T-helper 17 cell (primary cell): Measurements from ENCODE around the gene ARVCF. TPM values are rescaled to one million over a fixed set of nuclear protein-coding genes. Genes with fewer than 3 reads are reported as not detected.

Source experiments
- ATAC-seq: fragments of 150-1000 bp; cut with Tn5 transposase; 2 replicates; pipeline ENCODE4 v1.10.0; 2021; ENCODE audit warnings: mild to moderate bottlenecking, moderate library complexity
- DNase-seq, 3 donors: peaks; one replicate each; pipeline versions ENCODE4 v3.0.0 to v3.0.0-alpha.2; 2020 to 2021
- H3K9me3 ChIP-seq: one replicate; pipeline ENCODE4 v1.7.0; 2013; ENCODE audit warnings: low read length, mild to moderate bottlenecking; ENCODE audit not compliant: control insufficient read depth, poor library complexity, severe bottlenecking
- H3K27ac Mint-ChIP-seq: one replicate; pipeline ENCODE4 v1.8.0; 2022; ENCODE audit warnings: mild to moderate bottlenecking, moderate library complexity, mixed read lengths
- H3K27me3 Mint-ChIP-seq: one replicate; pipeline ENCODE4 v1.8.0; 2022; ENCODE audit warnings: mixed read lengths
- H3K36me3 Mint-ChIP-seq: one replicate; pipeline ENCODE4 v1.8.0; 2022; ENCODE audit warnings: low read depth, mixed read lengths
- H3K4me1 Mint-ChIP-seq: one replicate; pipeline ENCODE4 v1.8.0; 2022; ENCODE audit warnings: mild to moderate bottlenecking, mixed read lengths
- H3K4me3 Mint-ChIP-seq: one replicate; pipeline ENCODE4 v1.8.0; 2022; ENCODE audit warnings: mild to moderate bottlenecking, moderate library complexity, mixed read lengths
- total RNA-seq, 4 donors: library from RNA in 2 of 4; stranded (reverse) in 2 of 4; gene quantifications; one replicate each; pipeline ENCODE4 v1.2.3 and lab custom pipeline; 2022 to 2026

The ARVCF gene
- total RNA-seq, 2 donors from 2014 or later = 1.3 to 2.8 TPM

DNA sequence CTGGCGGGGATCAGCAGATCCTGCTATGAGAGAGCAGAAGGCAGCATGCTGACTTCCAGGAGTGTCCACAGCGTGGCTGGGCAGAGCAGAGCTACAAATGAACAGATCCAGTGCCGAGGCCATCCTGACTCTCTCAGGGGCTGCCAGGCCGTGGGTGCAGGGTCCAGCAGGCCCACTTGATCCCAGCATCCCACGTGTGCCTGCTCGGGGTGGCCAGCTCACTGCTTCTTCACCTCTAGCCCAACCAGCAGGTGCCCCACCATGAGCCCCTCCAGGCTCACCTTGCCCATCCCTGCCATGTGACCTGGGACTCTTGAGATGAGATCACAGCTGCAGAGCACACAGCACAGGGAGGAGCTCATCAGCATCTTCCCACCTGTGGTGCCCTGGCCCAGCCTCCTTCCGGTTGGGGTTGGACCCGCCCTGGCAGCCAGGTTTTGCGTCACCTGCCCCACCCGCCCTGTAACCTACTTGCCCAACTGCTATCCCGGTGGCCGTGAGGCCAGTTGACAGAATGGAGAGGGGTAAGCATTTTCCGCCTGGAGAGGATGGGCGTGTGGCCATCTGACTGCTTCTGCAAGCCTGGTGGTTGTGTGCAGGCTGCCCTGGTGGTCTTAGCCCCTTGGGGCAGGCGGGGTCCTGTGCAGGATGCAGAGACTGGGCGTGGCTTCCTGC is 15.2 kb upstream of the ARVCF start:
- Mint-ChIP-seq H3K27ac (peak overlapping the region; percentile 71), H3K4me3 (peak overlapping the region; percentile 76), H3K36me3 (peaks cover 2% of the 10 kb centered on the region), H3K27me3 (no peaks in the 10 kb centered on the region), H3K4me1 (peaks cover 31% of the 10 kb centered on the region)
- ATAC-seq = peak; percentile 99
- H3K9me3 ChIP-seq = no peaks in the 10 kb centered on the region
- DNase-seq = peak; percentile 43 to 56 (median 52)

DNA sequence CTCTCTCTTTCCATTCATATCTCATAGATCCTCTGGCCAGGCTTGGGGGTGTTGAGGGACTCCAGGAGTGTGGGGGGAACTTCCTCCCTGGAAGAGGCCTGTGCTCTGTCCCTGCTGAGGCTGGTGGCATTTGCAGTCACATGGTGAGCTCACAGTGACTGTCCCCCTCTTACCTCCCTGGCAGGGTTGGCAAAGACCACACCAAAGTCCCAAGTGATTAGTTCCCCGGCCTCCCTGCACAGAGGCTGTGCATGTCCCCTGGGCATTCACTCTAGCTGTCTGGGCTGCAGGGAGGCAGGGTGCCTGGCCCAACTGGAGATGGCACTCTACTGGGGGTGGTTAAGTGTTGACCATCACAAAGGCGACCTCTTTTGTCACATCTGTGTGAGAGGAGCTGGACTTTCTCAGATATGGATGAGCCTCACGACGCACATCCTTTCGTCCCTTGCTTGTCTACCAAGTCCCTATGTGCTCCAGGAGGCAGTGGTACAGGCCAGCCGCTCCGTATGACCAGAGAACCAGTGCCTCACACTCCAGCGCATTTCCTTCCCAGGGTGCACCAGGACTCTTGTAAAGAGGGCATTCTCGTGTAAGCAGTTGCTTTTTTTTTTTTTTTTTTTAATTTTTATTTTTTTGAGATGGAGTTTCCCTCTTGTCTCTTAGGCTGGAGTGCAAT is 13.1 kb upstream of the ARVCF start:
- Mint-ChIP-seq H3K27me3 (no peaks in the 10 kb centered on the region), H3K36me3 (no peaks in the 10 kb centered on the region), H3K4me3 (no peak overlapping the region), H3K4me1 (peaks cover 30% of the 10 kb centered on the region), H3K27ac (no peak overlapping the region)
- DNase-seq (no peak), ATAC-seq (no peak)
- no peaks in the 10 kb centered on the region for H3K9me3 ChIP-seq

DNA sequence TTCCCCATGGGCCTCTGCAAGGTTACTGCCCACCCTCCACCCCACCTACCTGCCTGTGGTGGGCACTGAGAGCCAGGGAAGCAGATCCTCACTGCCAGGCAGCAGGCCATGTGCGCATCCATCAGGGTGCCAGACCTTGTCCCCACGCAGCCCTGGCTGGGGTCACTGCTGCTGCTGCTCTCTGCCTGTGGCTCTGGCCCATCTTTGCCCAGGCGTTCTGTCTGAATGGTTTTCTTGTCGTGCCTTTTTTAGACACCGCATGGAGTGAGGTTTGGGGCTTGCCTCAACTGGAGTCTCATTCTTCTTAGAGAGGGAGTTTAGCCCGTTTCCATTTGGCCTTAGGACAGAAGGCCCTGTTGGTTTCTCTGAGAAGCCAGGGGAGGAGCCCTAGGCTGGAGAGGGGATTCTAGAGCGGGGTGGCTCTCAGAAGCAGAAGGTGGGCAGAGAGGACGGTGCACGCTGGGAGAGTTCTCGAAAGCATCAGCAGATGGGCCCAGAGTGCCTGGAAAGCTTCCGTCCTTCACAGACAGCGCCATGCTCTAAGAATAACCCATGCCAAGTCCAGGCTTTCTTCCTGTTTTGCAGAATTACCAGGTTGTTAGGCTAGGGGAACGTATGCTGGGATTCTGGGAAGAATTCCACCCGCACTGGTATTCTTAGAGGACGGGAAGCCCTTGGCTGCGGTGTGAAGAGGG is 12.4 kb upstream of the ARVCF start:
- ATAC-seq (no peak), DNase-seq (no peak)
- no peaks in the 10 kb centered on the region for H3K9me3 ChIP-seq
- Mint-ChIP-seq H3K36me3 (no peaks in the 10 kb centered on the region), H3K27ac (no peak overlapping the region), H3K4me3 (no peak overlapping the region), H3K4me1 (peaks cover 31% of the 10 kb centered on the region), H3K27me3 (no peaks in the 10 kb centered on the region)

DNA sequence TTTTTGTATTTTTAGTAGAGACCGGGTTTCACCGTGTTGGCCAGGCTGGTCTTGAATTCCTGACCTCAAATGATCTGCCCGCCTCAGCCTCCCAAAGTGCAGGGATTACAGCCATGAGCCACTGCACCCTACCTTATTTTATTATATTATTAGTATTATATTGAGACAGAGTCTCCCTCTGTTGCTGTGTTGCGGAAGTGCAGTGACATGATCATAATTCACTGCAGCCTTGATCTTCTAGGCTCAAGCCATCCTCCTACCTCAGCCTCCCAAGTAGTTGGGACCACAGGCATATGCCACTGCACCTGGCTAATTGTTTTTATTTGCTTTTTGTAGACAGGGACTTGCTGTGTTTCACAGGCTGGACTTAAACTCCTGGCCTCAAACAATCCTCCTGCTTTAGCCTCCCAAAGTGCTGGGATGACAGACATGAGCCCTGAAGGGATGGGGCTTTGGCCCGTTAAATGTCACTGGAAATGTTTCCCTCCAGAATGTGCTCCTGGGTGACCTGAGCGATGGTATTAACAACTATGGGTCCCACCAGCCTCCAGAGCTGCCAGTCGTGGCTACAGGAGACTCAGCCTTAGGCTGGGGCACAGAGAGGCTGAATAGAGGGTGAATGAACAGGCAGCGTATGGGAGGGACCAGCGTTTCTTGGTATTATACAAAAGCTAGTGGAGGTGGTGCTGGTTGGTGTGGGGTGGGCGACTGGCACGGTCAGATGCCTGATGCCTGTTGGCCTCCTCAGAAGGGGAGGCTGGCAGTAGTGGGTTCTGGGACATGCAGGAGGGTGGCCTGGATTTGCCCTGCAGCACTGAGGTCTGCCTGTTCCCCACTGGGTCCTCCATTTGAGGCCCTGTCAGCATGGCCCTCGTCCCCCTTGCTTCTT is 11.6 kb upstream of the ARVCF start:
- Mint-ChIP-seq H3K36me3 (no peaks in the 10 kb centered on the region), H3K4me1 (peaks cover 33% of the 10 kb centered on the region), H3K27me3 (no peaks in the 10 kb centered on the region), H3K27ac (no peak overlapping the region), H3K4me3 (no peak overlapping the region)
- no peaks in the 10 kb centered on the region for H3K9me3 ChIP-seq
- ATAC-seq (no peak), DNase-seq (no peak)

DNA sequence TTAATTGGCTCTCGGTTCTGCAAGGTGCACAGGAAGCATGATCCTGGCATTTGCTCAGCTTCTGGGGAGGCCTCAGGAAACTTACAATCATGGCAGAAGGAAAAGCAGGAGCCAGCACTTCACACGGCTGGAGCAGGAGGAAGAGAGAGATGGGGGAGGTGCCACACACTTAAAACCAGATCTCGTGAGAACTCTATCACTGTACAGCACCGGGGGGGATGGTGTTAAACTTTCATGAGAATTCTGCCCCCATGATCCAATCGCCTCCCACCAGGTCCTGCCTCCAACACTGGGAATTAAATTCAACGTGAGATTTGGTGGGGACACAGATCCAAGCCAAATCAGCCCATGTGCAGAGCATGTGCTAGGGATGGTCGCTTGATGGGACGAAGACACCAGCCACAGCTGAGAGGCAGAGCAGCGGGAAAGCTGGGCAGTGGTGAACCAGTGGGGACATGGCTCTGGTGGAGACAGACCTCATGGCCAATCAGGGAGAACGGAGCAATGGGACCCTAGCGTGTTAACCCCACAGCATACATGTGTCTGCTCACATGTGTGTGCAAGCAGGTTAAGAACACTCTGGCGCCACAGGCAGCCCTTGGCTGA is 10.5 kb upstream of the ARVCF start:
- no peaks in the 10 kb centered on the region for H3K27me3 Mint-ChIP-seq
- peaks cover 33% of the 10 kb centered on the region for H3K4me1 Mint-ChIP-seq
- no peak overlapping the region for H3K4me3 Mint-ChIP-seq
- ATAC-seq (no peak), DNase-seq (no peak)
- H3K27ac Mint-ChIP-seq = peak overlapping the region; percentile 78
- H3K36me3 Mint-ChIP-seq = no peaks in the 10 kb centered on the region
- H3K9me3 ChIP-seq = no peaks in the 10 kb centered on the region

DNA sequence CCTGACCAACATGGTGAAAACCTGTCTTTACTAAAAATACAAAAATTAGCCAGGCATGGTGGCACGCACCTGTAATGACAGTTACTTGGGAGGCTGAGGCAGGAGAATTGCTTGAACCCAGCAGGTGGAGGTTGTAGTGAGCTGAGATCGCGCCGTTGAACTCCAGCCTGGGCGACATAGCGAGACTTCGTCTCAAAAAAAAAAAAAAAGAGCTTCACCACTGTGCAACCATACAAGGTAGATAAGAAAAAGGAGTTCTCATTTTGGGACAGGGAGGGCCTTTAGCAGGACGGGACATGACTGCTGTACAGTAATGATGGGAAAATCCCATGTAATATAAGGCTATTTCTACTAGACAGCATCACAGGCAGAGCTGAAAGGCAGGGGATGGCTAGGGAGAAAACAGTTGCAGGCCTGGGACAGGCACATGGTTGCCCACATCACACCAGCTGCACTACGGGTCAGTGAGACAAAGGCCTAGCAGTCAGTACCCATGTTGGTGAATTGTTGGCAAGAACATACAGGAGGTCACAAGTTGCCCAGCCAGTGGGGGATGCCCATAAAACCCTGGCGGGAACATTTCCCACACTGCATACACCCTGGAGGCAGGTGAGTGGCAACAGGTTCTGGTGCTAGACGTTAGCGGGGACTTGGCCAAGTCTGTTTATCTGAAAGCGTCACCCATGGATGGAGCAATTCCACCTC is 9.7 kb upstream of the ARVCF start:
- DNase-seq (no peak), ATAC-seq (no peak)
- H3K27ac Mint-ChIP-seq = peak overlapping the region; percentile 78
- H3K4me1 Mint-ChIP-seq = peaks cover 31% of the 10 kb centered on the region
- H3K36me3 Mint-ChIP-seq = no peaks in the 10 kb centered on the region
- no peaks in the 10 kb centered on the region for H3K27me3 Mint-ChIP-seq
- H3K4me3 Mint-ChIP-seq = no peak overlapping the region
- H3K9me3 ChIP-seq = no peaks in the 10 kb centered on the region

DNA sequence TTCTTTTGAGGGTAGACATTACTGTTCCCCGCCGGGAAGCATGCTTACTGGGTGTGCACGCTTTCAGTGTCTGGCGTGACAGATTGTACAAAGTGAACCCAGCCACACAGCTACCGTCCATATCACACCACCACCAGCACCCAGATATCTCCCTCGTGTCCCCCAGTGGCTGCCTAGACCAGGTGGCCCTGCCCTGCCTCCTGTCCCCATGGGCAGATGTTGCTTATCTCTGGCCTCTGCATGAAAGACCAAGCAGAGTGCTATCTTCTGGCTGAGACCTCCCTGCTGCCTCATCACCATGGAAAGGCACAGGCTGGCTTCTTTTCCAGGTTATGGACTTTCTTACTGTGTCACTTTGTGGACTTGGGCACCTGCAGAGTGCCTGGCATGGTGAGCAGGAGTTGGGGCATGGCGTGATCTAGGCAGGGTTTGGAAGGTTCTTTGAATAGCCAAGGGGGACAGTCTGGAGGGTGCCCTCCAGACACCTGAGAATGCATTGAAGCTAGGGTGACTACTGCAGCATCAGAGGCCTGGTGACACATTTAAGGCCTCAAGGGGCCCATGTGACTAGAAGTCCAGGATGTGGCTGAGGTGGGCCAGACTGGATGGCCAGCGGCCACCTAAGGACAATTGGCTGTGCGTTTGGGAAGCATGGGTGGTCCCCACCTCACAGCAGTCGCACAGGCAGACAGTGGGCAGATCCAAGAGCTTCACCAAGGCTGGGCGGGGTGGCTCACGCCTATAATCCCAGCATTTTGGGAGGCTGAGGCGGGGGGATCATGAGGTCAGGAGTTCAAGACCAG is 9.0 kb upstream of the ARVCF start:
- Mint-ChIP-seq H3K27ac (no peak overlapping the region), H3K4me1 (peaks cover 31% of the 10 kb centered on the region)
- no peak for DNase-seq

DNA sequence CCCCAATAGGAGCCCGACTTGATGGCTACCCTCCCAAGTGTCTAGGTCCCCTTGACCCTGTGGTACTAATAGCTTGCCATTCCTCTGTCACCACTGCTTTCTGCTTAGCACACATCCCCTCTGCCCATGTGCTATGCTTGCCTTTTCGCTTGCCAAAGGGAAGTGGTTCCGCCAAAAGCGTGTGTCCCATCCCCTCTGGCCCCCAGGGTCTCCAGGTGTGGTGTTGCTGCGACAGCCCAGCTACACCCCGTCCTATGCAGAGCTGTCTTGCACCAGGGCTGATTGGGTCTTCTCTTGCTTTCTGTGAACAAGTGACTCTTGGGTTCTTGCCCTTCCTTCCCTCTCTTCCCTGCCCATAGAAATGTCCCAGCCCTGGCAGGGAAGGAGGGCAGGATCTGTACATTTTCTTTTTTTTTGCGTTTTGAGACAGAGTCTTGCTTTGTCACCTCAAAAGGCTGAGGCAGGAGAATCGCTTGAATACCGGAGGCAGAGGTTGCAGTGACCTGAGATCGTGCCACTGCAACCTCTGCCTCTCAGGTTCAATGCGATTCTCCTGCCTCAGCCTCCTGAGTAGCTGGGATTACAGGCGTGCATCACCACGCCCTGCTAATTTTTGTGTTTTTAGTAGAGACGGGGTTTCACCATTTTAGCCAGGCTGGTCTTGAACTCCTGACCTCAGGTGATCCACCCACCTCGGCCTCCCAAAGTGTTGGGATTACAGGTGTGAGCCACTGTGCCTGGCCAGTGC is 8.2 kb upstream of the ARVCF start:
- Mint-ChIP-seq H3K36me3 (no peaks in the 10 kb centered on the region), H3K27ac (no peak overlapping the region), H3K27me3 (no peaks in the 10 kb centered on the region), H3K4me3 (no peak overlapping the region), H3K4me1 (peaks cover 34% of the 10 kb centered on the region)
- no peak for DNase-seq
- no peaks in the 10 kb centered on the region for H3K9me3 ChIP-seq
- no peak for ATAC-seq

More for the DNA sequence above, 9.0 kb upstream of the ARVCF start:
- H3K36me3 Mint-ChIP-seq = no peaks in the 10 kb centered on the region
- H3K4me3 Mint-ChIP-seq = no peak overlapping the region
- H3K27me3 Mint-ChIP-seq = no peaks in the 10 kb centered on the region
- ATAC-seq = no peak
- H3K9me3 ChIP-seq = no peaks in the 10 kb centered on the region

DNA sequence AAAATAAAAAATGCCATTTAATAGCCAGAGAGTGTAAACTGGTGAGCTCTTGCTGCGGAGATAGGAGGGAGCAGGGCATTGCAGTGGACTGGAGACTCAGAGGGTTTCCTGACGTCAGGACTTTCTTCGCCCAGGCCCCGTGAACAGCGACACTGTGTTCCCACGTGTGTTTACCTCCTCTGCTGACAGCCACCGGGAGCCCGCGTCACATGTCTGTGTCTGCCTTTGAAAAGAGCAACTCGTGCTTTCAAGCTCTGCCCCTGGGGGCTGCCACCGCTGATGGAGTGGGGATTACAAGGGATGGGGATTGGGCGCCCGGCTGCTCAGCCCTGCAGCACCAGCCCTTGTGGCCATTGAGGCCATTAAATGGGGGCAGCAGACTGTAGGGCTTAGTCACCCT is 7.6 kb upstream of the ARVCF start:
- Mint-ChIP-seq H3K4me1 (peaks cover 34% of the 10 kb centered on the region), H3K27ac (no peak overlapping the region), H3K36me3 (no peaks in the 10 kb centered on the region), H3K27me3 (no peaks in the 10 kb centered on the region), H3K4me3 (no peak overlapping the region)
- DNase-seq (no peak), ATAC-seq (no peak)
- no peaks in the 10 kb centered on the region for H3K9me3 ChIP-seq

DNA sequence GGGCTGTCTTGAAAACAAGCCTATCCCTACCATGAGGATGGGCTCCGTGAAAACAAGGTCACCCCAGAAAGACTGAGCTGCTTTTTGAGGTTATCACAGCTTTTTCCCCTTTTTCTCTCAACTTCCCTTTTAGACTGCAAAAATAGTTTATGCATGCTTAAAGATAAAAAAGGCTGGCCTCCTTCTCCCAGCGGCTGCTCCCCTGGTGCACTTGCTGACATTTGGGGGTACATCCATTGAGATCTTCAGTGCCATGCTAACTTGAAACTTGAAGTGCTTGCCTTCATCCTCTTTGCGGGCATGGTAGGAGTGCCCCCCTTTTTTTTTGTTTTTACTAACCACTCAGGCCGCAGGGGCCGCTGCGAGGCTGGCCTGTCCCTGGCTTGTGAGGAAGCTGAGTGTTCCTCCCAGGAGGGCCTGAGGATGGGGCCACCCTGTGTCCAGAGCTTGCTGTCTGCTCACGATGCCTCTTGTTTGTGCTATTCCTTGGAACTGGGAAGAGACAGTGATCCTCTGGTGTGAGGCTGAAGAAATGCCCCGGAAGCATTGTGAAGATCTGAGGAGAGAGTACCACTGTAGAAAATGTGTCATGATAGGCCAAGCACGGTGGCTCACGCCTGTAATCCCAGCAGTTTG is 6.5 kb upstream of the ARVCF start:
- Mint-ChIP-seq H3K36me3 (no peaks in the 10 kb centered on the region), H3K4me3 (peak overlapping the region; percentile 66), H3K27me3 (no peaks in the 10 kb centered on the region), H3K4me1 (peaks cover 31% of the 10 kb centered on the region), H3K27ac (peak overlapping the region; percentile 92)
- no peak for DNase-seq
- ATAC-seq = no peak
- H3K9me3 ChIP-seq = no peaks in the 10 kb centered on the region
